IMR-90 (cell line): Measurements from ENCODE around the gene PRIMA1. TPM values are rescaled to one million over a fixed set of nuclear protein-coding genes. Genes with fewer than 3 reads are reported as not detected.

Experiments
- ATAC-seq: fragments of 200-7000 bp; cut with Tn5 transposase; 2 replicates; pipeline ENCODE4 v1.9.1; 2020; ENCODE audit warnings: low read depth, mild to moderate bottlenecking, moderate library complexity
- BruUV-seq: library from RNA; stranded (reverse); fragments of 400-500 nt; replicated peaks from 2 replicates; lab custom pipeline; 2021; lab: Mats Ljungman, UMichigan
- CTCF ChIA-PET: fragments of 300-600 bp; formaldehyde crosslinking; extraction: SDS; loops from one replicate; lab custom pipeline; 2021; ENCODE audit warnings: antibody characterized with exemption; lab: Yijun Ruan, JAX
- POLR2A ChIA-PET: fragments of 300-600 bp; sonication (Branson Sonifier 250); formaldehyde crosslinking; loops from one replicate; lab custom pipeline; 2022; ENCODE audit warnings: antibody characterized with exemption; ENCODE audit not compliant: unreplicated experiment; lab: Charles Lee
- DNase-seq: peaks from one replicate; pipeline ENCODE4 v3.0.0; 2013
- H2AFZ ChIP-seq: replicated peaks from 2 replicates; pipeline ENCODE3; 2013; ENCODE audit warnings: low read length, mild to moderate bottlenecking; ENCODE audit not compliant: poor library complexity
- H2AK5ac ChIP-seq: 2 replicates; pipeline ENCODE4 v1.6.1; 2013; ENCODE audit warnings: low read depth, low read length, inconsistent platforms
- H2AK9ac ChIP-seq: replicated peaks from 2 replicates; pipeline ENCODE3; 2013; ENCODE audit warnings: mild to moderate bottlenecking, low read depth, low read length, moderate library complexity; ENCODE audit not compliant: poor library complexity
- H2BK120ac ChIP-seq: 2 replicates; pipeline ENCODE4 v1.6.1; 2013; ENCODE audit warnings: low read depth, low read length, inconsistent platforms
- H2BK15ac ChIP-seq: 3 replicates; pipeline ENCODE4 v1.6.1; 2013; ENCODE audit warnings: low read depth, low read length, inconsistent platforms
- H2BK20ac ChIP-seq: 2 replicates; pipeline ENCODE4 v1.6.1; 2013; ENCODE audit warnings: low read depth, mild to moderate bottlenecking, inconsistent platforms, low read length, moderate library complexity
- H2BK5ac ChIP-seq: 2 replicates; pipeline ENCODE4 v1.6.1; 2013; ENCODE audit warnings: mild to moderate bottlenecking, low read depth, low read length, inconsistent platforms; ENCODE audit not compliant: poor library complexity, severe bottlenecking
- H3K14ac ChIP-seq: replicated peaks from 2 replicates; pipeline ENCODE4 v1.6.1; 2013; ENCODE audit warnings: low read depth, low read length, inconsistent platforms
- H3K18ac ChIP-seq: 2 replicates; pipeline ENCODE4 v1.6.1; 2013; ENCODE audit warnings: low read depth, low read length, control low read depth
- H3K23ac ChIP-seq: 2 replicates; pipeline ENCODE4 v1.6.1; 2013; ENCODE audit warnings: low read depth, low read length, inconsistent platforms
- H3K27ac ChIP-seq: 2 replicates; pipeline ENCODE4 v1.5.1; 2013; ENCODE audit warnings: mild to moderate bottlenecking, control low read depth, low read length; ENCODE audit not compliant: insufficient read depth
- H3K27me3 ChIP-seq: 2 replicates; pipeline ENCODE4 v1.6.1; 2013; ENCODE audit warnings: low read length; ENCODE audit not compliant: control insufficient read depth, insufficient read depth
- H3K36me3 ChIP-seq: 2 replicates; pipeline ENCODE4 v1.6.1; 2013; ENCODE audit warnings: low read length, mixed read lengths; ENCODE audit not compliant: control insufficient read depth, insufficient read depth
- H3K4ac ChIP-seq: 2 replicates; pipeline ENCODE4 v1.6.1; 2013; ENCODE audit warnings: low read depth, low read length, inconsistent platforms
- H3K4me1 ChIP-seq: 2 replicates; pipeline ENCODE4 v1.6.1; 2013; ENCODE audit warnings: low read length, mixed read lengths; ENCODE audit not compliant: control insufficient read depth, insufficient read depth
- H3K4me2 ChIP-seq: 2 replicates; pipeline ENCODE4 v1.6.1; 2013; ENCODE audit warnings: low read depth, mild to moderate bottlenecking, control low read depth, low read length, moderate library complexity
- H3K4me3 ChIP-seq: 2 replicates; pipeline ENCODE4 v1.5.1; 2013; ENCODE audit warnings: low read depth, mild to moderate bottlenecking, control low read depth, low read length, moderate library complexity; ENCODE audit not compliant: insufficient read depth
- H3K56ac ChIP-seq: 2 replicates; pipeline ENCODE4 v1.6.1; 2013; ENCODE audit warnings: low read length, inconsistent platforms; ENCODE audit not compliant: insufficient read depth; ENCODE audit errors: extremely low read depth
- H3K79me1 ChIP-seq, 2 experiments: 2 replicates each; pipeline ENCODE4 v1.6.1; 2013; ENCODE audit warnings: low read length in 2 of 2, inconsistent platforms in 1 of 2, low read depth in 1 of 2
- H3K9ac ChIP-seq: 2 replicates; pipeline ENCODE4 v1.6.1; 2013; ENCODE audit warnings: low read depth, low read length, control low read depth
- H3K9me1 ChIP-seq: 2 replicates; pipeline ENCODE4 v1.6.1; 2013; ENCODE audit warnings: low read length, inconsistent platforms; ENCODE audit not compliant: insufficient read depth
- H3K9me3 ChIP-seq: 2 replicates; pipeline ENCODE4 v1.6.1; 2013; ENCODE audit warnings: low read length; ENCODE audit not compliant: control insufficient read depth, insufficient read depth
- H4K20me1 ChIP-seq: 2 replicates; pipeline ENCODE4 v1.6.1; 2013; ENCODE audit warnings: low read length, inconsistent platforms; ENCODE audit not compliant: insufficient read depth
- H4K5ac ChIP-seq: 2 replicates; pipeline ENCODE4 v1.6.1; 2013; ENCODE audit warnings: mild to moderate bottlenecking, low read depth, low read length, control low read depth
- H4K8ac ChIP-seq, 2 experiments: 2 replicates each; pipeline ENCODE4 v1.6.1; 2013; ENCODE audit warnings: low read depth in 2 of 2, low read length in 2 of 2, control low read depth in 1 of 2, inconsistent platforms in 1 of 2
- H4K91ac ChIP-seq: 2 replicates; pipeline ENCODE4 v1.6.1; 2013; ENCODE audit warnings: low read depth, low read length, inconsistent platforms; ENCODE audit not compliant: insufficient read depth
- CEBPB ChIP-seq: IDR thresholded peaks from 2 replicates; pipeline ENCODE4 v1.6.1; 2012; ENCODE audit warnings: low read depth, low read length, improper control_type of control experiment
- CHD1 ChIP-seq: IDR thresholded peaks from 2 replicates; pipeline ENCODE4 v1.6.1; 2012; ENCODE audit warnings: low read depth, low read length, improper control_type of control experiment
- CTCF ChIP-seq: conservative IDR thresholded peaks from 2 replicates; pipeline ENCODE4 v1.5.1; 2012; ENCODE audit warnings: mild to moderate bottlenecking, low read depth, low read length, improper control_type of control experiment
- ELK1 ChIP-seq: fragments of 150-350 bp; IDR thresholded peaks from 2 replicates; pipeline ENCODE4 v1.6.1; 2016; ENCODE audit warnings: low read depth, mild to moderate bottlenecking, low read length, moderate library complexity, borderline replicate concordance
- MAFK ChIP-seq: IDR thresholded peaks from 2 replicates; pipeline ENCODE4 v1.6.1; 2012; ENCODE audit warnings: low read depth, low read length, improper control_type of control experiment
- MXI1 ChIP-seq: IDR thresholded peaks from 2 replicates; pipeline ENCODE4 v1.6.1; 2012; ENCODE audit warnings: low read depth, mild to moderate bottlenecking, low read length, moderate library complexity, borderline replicate concordance
- NFE2L2 ChIP-seq: fragments of 150-350 bp; IDR thresholded peaks from 2 replicates; pipeline ENCODE4 v1.6.1; 2016; ENCODE audit warnings: low read depth, mild to moderate bottlenecking, low read length
- RCOR1 ChIP-seq: IDR thresholded peaks from 2 replicates; pipeline ENCODE4 v1.6.1; 2012; ENCODE audit warnings: mild to moderate bottlenecking, low read length, improper control_type of control experiment; ENCODE audit not compliant: insufficient replicate concordance
- RFX5 ChIP-seq: IDR thresholded peaks from 2 replicates; pipeline ENCODE4 v1.8.0; 2012; ENCODE audit warnings: low read depth, mild to moderate bottlenecking, low read length, moderate library complexity
- WGBS, 2 experiments: methylation state at CpG; one replicate each; pipeline versions ENCODE4 v1.1.5 to v1.1.7; 2013; ENCODE audit warnings: missing lambda C conversion rate in 2 of 2; ENCODE audit not compliant: insufficient read length in 1 of 2; ENCODE audit errors: extremely low coverage in 2 of 2; 5-methylcytosine and 5-hydroxymethylcytosine counted together
- dilution Hi-C: fragments of 300-500 bp; cut with HindIII; formaldehyde crosslinking; loops from one replicate; pipeline ENCODE4 v1.14.3; 2018; ENCODE audit warnings: low sequenced_read_pairs; ENCODE audit not compliant: unreplicated experiment
- in situ Hi-C: fragments of 300-500 bp; cut with MboI; formaldehyde crosslinking; loops from 3 replicates; pipeline ENCODE4 v1.14.3; 2019; ENCODE audit warnings: low sequenced_read_pairs, inconsistent platforms, mixed read lengths
- intact Hi-C: fragments of 100-400 bp; cut with micrococcal nuclease; formaldehyde crosslinking; loops from 2 replicates; pipeline ENCODE4 v1.10.0; 2022
- polyA plus RNA-seq, 3 experiments: library from polyadenylated mRNA; depleted of rRNA; stranded (reverse); fragments of >200 nt; gene quantifications; 2 replicates each; pipeline ENCODE4 v1.2.3, GENCODE V29; 2012; ENCODE audit warnings: low replicate concordance in 1 of 3
- total RNA-seq: library from RNA; depleted of rRNA; stranded (reverse); fragments of >200 nt; gene quantifications from 2 replicates; pipeline ENCODE4 v1.2.3, GENCODE V29; 2012

The PRIMA1 gene
- total and polyA plus RNA-seq, 2 of the 4 experiments (the other 2 are of a cell fraction): not detected

GRCh38 chr14:93744876-93745275 is 43.4 kb downstream of the PRIMA1 start:
- H3K56ac ChIP-seq: no peak overlapping the region
- no CpG with 5 or more reads among the region's 8 CpGs for WGBS, 2 experiments
- H2BK20ac ChIP-seq: no peak overlapping the region
- no peak overlapping the region for H3K4me2 ChIP-seq
- no peaks in the 10 kb centered on the region for H3K36me3 ChIP-seq
- POLR2A ChIA-PET: no interaction called here
- CTCF ChIA-PET: no interaction called here
- H2BK120ac ChIP-seq: no peak overlapping the region
- no peak overlapping the region for H3K18ac ChIP-seq
- H3K14ac ChIP-seq: no peak overlapping the region
- DNase-seq (no peak), ATAC-seq (no peak)
- no peak overlapping the region for H3K4me3 ChIP-seq
- no peak overlapping the region for H4K5ac ChIP-seq
- H4K91ac ChIP-seq: no peak overlapping the region
- no peak overlapping the region for H3K27ac ChIP-seq
- H2BK5ac ChIP-seq: no peak overlapping the region
- no TSS peak for BruUV-seq
- in situ Hi-C loops: no loop called here
- dilution Hi-C loops: no loop called here
- no peak overlapping the region for H3K23ac ChIP-seq
- H3K79me1 ChIP-seq: no peaks in the 10 kb centered on the region
- H2AK9ac ChIP-seq: no peak overlapping the region
- H3K27me3 ChIP-seq: no peaks in the 10 kb centered on the region
- no peak overlapping the region for H4K8ac ChIP-seq
- H3K9me3 ChIP-seq: peaks cover 6% of the 10 kb centered on the region
- no peaks in the 10 kb centered on the region for H4K20me1 ChIP-seq
- H2BK15ac ChIP-seq: no peak overlapping the region
- no peak overlapping the region for H3K9ac ChIP-seq
- intact Hi-C loops: no loop called here
- H3K4ac ChIP-seq: no peak overlapping the region
- no peak overlapping the region for H2AFZ ChIP-seq
- no peak overlapping the region for H2AK5ac ChIP-seq
- TF ChIP-seq NFE2L2: no peak
- no peak for TF ChIP-seq CEBPB
- TF ChIP-seq RCOR1: no peak
- no peak for TF ChIP-seq ELK1
- no peak for TF ChIP-seq MXI1
- no peak for TF ChIP-seq CHD1
- TF ChIP-seq CTCF: no peak
- TF ChIP-seq RFX5: no peak
- TF ChIP-seq MAFK: no peak
- H3K9me1 ChIP-seq: no peaks in the 10 kb centered on the region
- H3K4me1 ChIP-seq: no peaks in the 10 kb centered on the region
